COLO668 (cell line): ENCODE data around the gene ADAM23.
"Not testable (repeated sequence)": the region's sequence is repeated elsewhere in the genome, so short reads cannot be mapped to it uniquely, and the experiment has no call there.

Experiments used
- DNase-seq: peaks from one replicate; lab custom pipeline; 2025; ENCODE audit not compliant: unreplicated experiment; lab: John Stamatoyannopoulos, UW

The ADAM23 gene

GRCh38 chr2:206442833-206443734, at the start of gene ADAM23:
TSS of gene ADAM23 (plus strand) at chr2:206443532. CDS start at chr2:206443867, 335 bp downstream.
- DNase-seq: peak; percentile 84

GRCh38 chr2:206396211-206396610, 47.1 kb upstream of the ADAM23 start:
- DNase-seq: no peak

- not testable (repeated sequence) for DNase-seq
Measured at GRCh38 chr2:206402956-206403569, 40.3 kb upstream of the ADAM23 start.

GRCh38 chr2:206408323-206409320, 34.7 kb upstream of the ADAM23 start:
- no peak for DNase-seq

- DNase-seq: no peak
Measured at GRCh38 chr2:206410714-206411113, 32.6 kb upstream of the ADAM23 start.

GRCh38 chr2:206415618-206416243, 27.6 kb upstream of the ADAM23 start:
- peak; percentile 4 for DNase-seq

- no peak for DNase-seq
Measured at GRCh38 chr2:206418968-206419367, 24.4 kb upstream of the ADAM23 start.

GRCh38 chr2:206420721-206421120, 22.6 kb upstream of the ADAM23 start:
- no peak for DNase-seq

GRCh38 chr2:206422493-206422892, 20.8 kb upstream of the ADAM23 start:
- DNase-seq: no peak

GRCh38 chr2:206423147-206423546, 20.2 kb upstream of the ADAM23 start:
- DNase-seq: no peak

GRCh38 chr2:206424134-206424533, 19.2 kb upstream of the ADAM23 start:
- DNase-seq: no peak

GRCh38 chr2:206428783-206429182, 14.5 kb upstream of the ADAM23 start:
- no peak for DNase-seq

GRCh38 chr2:206430452-206430851, 12.9 kb upstream of the ADAM23 start:
- no peak for DNase-seq

GRCh38 chr2:206431439-206431838, 11.9 kb upstream of the ADAM23 start:
- no peak for DNase-seq

- no peak for DNase-seq
Measured at GRCh38 chr2:206432193-206433082, 10.9 kb upstream of the ADAM23 start.

- no peak for DNase-seq
Measured at GRCh38 chr2:206433190-206433589, 10.1 kb upstream of the ADAM23 start.

- no peak for DNase-seq
Measured at GRCh38 chr2:206433686-206434085, 9.6 kb upstream of the ADAM23 start.

GRCh38 chr2:206435742-206436141, 7.6 kb upstream of the ADAM23 start:
- DNase-seq: no peak

- no peak for DNase-seq
Measured at GRCh38 chr2:206438196-206438724, 5.1 kb upstream of the ADAM23 start.
